ENCODE measurements around the gene MYH15. TPM values are rescaled to one million over a fixed set of nuclear protein-coding genes. Genes with fewer than 3 reads are reported as not detected.
"Not testable (repeated sequence)": the region's sequence is repeated elsewhere in the genome, so short reads cannot be mapped to it uniquely, and the experiment has no call there.

Gene MYH15
- total RNA-seq, 2 donors from 2014 or later = 0.05 to 0.19 TPM

- intact Hi-C loops (cut with DNase I) = no loop called here
- DNase-seq (ENCODE audit: low spot score) = no peak
Observed at GRCh38 chr3:108403686-108404345, 106.6 kb downstream of the MYH15 start.

GRCh38 chr3:108403198-108403597 is 107.2 kb downstream of the MYH15 start:
- no peak for DNase-seq (ENCODE audit: low spot score)
- intact Hi-C loops (cut with DNase I) = no loop called here

- intact Hi-C loops (cut with DNase I) = no loop called here
- DNase-seq (ENCODE audit: low spot score) = no peak
Observed at GRCh38 chr3:108401836-108402235, 108.6 kb downstream of the MYH15 start.

- intact Hi-C loops (cut with DNase I) = no loop called here
- no peak for DNase-seq (ENCODE audit: low spot score)
Observed at GRCh38 chr3:108398510-108398909, 111.9 kb downstream of the MYH15 start.

GRCh38 chr3:108396336-108396735 is 114.1 kb downstream of the MYH15 start:
- intact Hi-C loops (cut with DNase I) = no loop called here

GRCh38 chr3:108394563-108394962 is 115.8 kb downstream of the MYH15 start:
- DNase-seq (ENCODE audit: low spot score) = no peak
- intact Hi-C loops (cut with DNase I) = no loop called here

More at GRCh38 chr3:108396336-108396735, 114.1 kb downstream of the MYH15 start:
- DNase-seq (ENCODE audit: low spot score) = no peak

GRCh38 chr3:108394016-108394415 is 116.4 kb downstream of the MYH15 start:
- no peak for DNase-seq (ENCODE audit: low spot score)
- intact Hi-C loops (cut with DNase I) = no loop called here

GRCh38 chr3:108393128-108393900 is 117.1 kb downstream of the MYH15 start:
- intact Hi-C loops (cut with DNase I) = no loop called here
- no peak for DNase-seq (ENCODE audit: low spot score)

GRCh38 chr3:108391917-108392593 is 118.3 kb downstream of the MYH15 start:
- intact Hi-C loops (cut with DNase I) = no loop called here
- DNase-seq (ENCODE audit: low spot score) = no peak

- no peak for DNase-seq (ENCODE audit: low spot score)
- intact Hi-C loops (cut with DNase I) = no loop called here
Observed at GRCh38 chr3:108389372-108389771, 121.0 kb downstream of the MYH15 start.

GRCh38 chr3:108388136-108389132 is 122.0 kb downstream of the MYH15 start:
- intact Hi-C loops (cut with DNase I) = no loop called here

GRCh38 chr3:108387063-108387462 is 123.3 kb downstream of the MYH15 start:
- no peak for DNase-seq (ENCODE audit: low spot score)
- intact Hi-C loops (cut with DNase I) = no loop called here

More at GRCh38 chr3:108388136-108389132, 122.0 kb downstream of the MYH15 start:
- DNase-seq (ENCODE audit: low spot score) = no peak

GRCh38 chr3:108383306-108383705 is 127.1 kb downstream of the MYH15 start:
- intact Hi-C loops (cut with DNase I) = no loop called here
- DNase-seq (ENCODE audit: low spot score) = no peak

- intact Hi-C loops (cut with DNase I) = loop anchor here in 1 of 2 donors (1.0 kb wide), 1 partner anchor 38 kb away; no protein-coding TSS in a partner anchor
- no peak for DNase-seq (ENCODE audit: low spot score)
Observed at GRCh38 chr3:108381529-108382140, 128.8 kb downstream of the MYH15 start.

- no peak for DNase-seq (ENCODE audit: low spot score)
- intact Hi-C loops (cut with DNase I) = no loop called here
Observed at GRCh38 chr3:108380128-108380795, 130.1 kb downstream of the MYH15 start.

- intact Hi-C loops (cut with DNase I); DNase-seq (ENCODE audit: low spot score): not testable (repeated sequence)
Observed at GRCh38 chr3:108378952-108379342, 131.4 kb downstream of the MYH15 start.

GRCh38 chr3:108378153-108378951 is 132.0 kb downstream of the MYH15 start:
- intact Hi-C loops (cut with DNase I) = no loop called here
- DNase-seq (ENCODE audit: low spot score) = no peak

Measured in posterior vena cava (tissue), 2 donors.